Measurements from ENCODE around the gene CDC42BPG. TPM values are rescaled to one million over a fixed set of nuclear protein-coding genes. Genes with fewer than 3 reads are reported as not detected.

Gene CDC42BPG
- total and polyA plus RNA-seq, 10 of the 15 experiments (the other 5 are each of a cell fraction or from before 2014, with no cell fraction given) = 0.02 to 1.3 (median 0.09) TPM; not detected in 1

DNA sequence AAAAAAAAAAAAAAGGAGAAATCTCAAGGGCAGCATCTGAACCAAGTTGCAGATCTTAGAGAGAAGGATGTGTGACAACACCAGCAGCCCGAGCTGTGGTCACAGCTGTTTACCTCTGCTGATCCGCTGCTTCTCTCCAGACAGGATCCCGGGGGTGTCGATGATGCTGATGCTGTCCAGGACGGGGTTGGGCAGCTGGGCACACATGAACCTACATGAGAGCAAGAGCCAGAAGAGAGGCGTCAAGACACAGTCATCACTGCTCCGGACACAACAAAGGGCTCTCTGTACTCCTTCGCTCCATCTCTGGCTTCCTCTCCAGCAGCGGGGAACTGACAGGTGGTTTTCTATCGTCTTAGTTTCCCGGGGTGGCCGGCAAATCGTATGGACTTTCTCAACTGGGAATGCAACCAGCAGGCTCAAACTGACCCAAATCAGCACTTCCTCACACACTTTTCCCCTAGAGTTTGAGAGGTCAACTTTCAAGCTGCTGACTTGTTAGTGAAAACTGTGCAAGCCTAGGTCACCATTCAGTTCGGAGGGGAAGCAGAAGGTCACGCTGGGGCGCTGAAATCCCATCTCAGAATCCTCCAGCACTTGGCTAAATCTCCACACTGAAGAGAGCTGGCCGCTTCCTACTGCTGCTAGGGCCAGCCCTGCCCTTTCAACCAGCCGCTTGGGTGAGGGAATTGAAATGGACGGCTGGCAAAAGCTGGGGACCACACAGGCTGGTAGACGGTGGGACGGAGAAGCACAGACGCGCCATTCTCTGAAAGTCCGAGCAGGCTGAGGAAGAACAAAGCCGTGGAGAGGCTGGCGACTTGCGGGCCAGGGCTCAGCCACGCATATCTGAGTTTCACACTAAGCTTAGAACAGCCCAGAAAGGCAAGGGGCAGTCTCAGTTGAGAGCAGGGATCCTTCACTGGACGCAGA, 30.1 kb upstream of the CDC42BPG start:
- RAD21 ChIA-PET (ENCODE audit: unreplicated experiment) = interaction anchor here (0.7 to 12.5 kb wide), 6 partner anchors 12 to 94 kb away, joined by 3 to 253 read pairs (median 6); no protein-coding TSS in a partner anchor
- ATAC-seq (no peak), DNase-seq (ENCODE audit: low read depth, low spot score) (no peak), FAIRE-seq (no peak)
- intact Hi-C loops (cut with micrococcal nuclease; ENCODE audit: unreplicated experiment) (loop anchor here (5.0 to 10.0 kb wide), 2 partner anchors 738 to 840 kb away; partner anchors contain the start of genes KAT5 and MAP3K11), in situ Hi-C loops (cut with MboI) (no loop called here)
- H4K20me1 ChIP-seq (ENCODE audit: control insufficient read depth, insufficient read depth) = peaks cover 6% of the 10 kb centered on the region; the same call in 1 of the 2 replicates
- H3K36me3 ChIP-seq (ENCODE audit: control insufficient read depth in 2 of 2, insufficient read depth in 2 of 2, low read length in 1 of 2) = peaks cover 3 to 24% of the 10 kb centered on the region in 2 experiments
- CTCF ChIA-PET = interaction anchor here (0.6 to 30.0 kb wide), 6 partner anchors 14 to 1547 kb away, joined by 3 to 1208 read pairs (median 11); partner anchors contain the start of genes CDC42BPG and FAU
- 18% methylated on average over 29 of the region's 29 CpGs for WGBS (ENCODE audit: insufficient coverage, insufficient replicate concordance, low lambda C conversion rate, missing lambda C conversion rate)
- H3K9ac ChIP-seq (ENCODE audit: control insufficient read depth, insufficient read depth, low read length) = peak overlapping the region; percentile 88
- H3K4me3 ChIP-seq = peak overlapping the region; percentile 89
- peaks cover 50% of the 10 kb centered on the region for H3K4me1 ChIP-seq (ENCODE audit: control insufficient read depth, insufficient read depth, low read length)
- no peak overlapping the region for H2AFZ ChIP-seq (ENCODE audit: control insufficient read depth, low read depth, low read length)
- no peaks in the 10 kb centered on the region for H3K27me3 ChIP-seq (replicated peaks in 1 of 2; ENCODE audit: control insufficient read depth in 2 of 2, insufficient read depth in 2 of 2, low read length in 1 of 2)
- H3K9me3 ChIP-seq (replicated peaks; ENCODE audit: control insufficient read depth, insufficient read depth, low read length) = no peaks in the 10 kb centered on the region
- SMC1A ChIA-PET (ENCODE audit: uncharacterized antibody, unreplicated experiment) = interaction anchor here (0.9 to 11.5 kb wide), 10 partner anchors 11 to 154 kb away, joined by 3 to 227 read pairs (median 4); partner anchors contain the start of gene BATF2
- BruUV-seq (replicated peaks) = TSS peak; percentile 0
- peak overlapping the region; percentile 67 for H3K27ac ChIP-seq (ENCODE audit: control insufficient read depth, insufficient read depth)
- peak overlapping the region; percentile 92 for H3K4me2 ChIP-seq (ENCODE audit: control insufficient read depth, insufficient read depth)
- H3K79me2 ChIP-seq (ENCODE audit: control insufficient read depth, insufficient read depth, low read length) = peaks cover 93% of the 10 kb centered on the region
- POLR2A ChIA-PET = interaction anchor here (0.6 to 19.9 kb wide), 6 partner anchors 13 to 392 kb away, joined by 3 to 620 read pairs (median 5); partner anchors contain the start of gene SF1
- TF ChIP-seq FOXM1 (IDR thresholded peaks at IDR 0.05; ENCODE audit: low read depth, low read length) (no peak), ESRRA (IDR thresholded peaks at IDR 0.05; ENCODE audit: low read length) (no peak), RCOR1 (conservative IDR thresholded peaks at IDR 0.05; ENCODE audit: low read depth, low read length) (no peak), MEF2A (IDR thresholded peaks at IDR 0.05; ENCODE audit: insufficient read depth, low read depth, low read length) (no peak), CHD1 (IDR thresholded peaks at IDR 0.05; ENCODE audit: low read depth, low read length) (no peak), CREM (IDR thresholded peaks at IDR 0.05; ENCODE audit: low read depth) (no peak), NBN (IDR thresholded peaks at IDR 0.05) (no peak), JUNB (IDR thresholded peaks at IDR 0.05) (no peak), ATF7 (IDR thresholded peaks at IDR 0.05; ENCODE audit: low read depth) (no peak), MYC (IDR thresholded peaks at IDR 0.05; ENCODE audit: insufficient read depth, insufficient read length, insufficient replicate concordance, low read length, severe bottlenecking) (no peak)
- TF ChIP-seq, protein P1, sequence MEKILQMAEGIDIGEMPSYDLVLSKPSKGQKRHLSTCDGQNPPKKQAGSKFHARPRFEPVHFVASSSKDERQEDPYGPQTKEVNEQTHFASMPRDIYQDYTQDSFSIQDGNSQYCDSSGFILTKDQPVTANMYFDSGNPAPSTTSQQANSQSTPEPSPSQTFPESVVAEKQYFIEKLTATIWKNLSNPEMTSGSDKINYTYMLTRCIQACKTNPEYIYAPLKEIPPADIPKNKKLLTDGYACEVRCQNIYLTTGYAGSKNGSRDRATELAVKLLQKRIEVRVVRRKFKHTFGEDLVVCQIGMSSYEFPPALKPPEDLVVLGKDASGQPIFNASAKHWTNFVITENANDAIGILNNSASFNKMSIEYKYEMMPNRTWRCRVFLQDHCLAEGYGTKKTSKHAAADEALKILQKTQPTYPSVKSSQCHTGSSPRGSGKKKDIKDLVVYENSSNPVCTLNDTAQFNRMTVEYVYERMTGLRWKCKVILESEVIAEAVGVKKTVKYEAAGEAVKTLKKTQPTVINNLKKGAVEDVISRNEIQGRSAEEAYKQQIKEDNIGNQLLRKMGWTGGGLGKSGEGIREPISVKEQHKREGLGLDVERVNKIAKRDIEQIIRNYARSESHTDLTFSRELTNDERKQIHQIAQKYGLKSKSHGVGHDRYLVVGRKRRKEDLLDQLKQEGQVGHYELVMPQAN (conservative IDR thresholded peaks at IDR 0.05) = peak; percentile 29; the same call in 1 of the 2 replicates
- TF ChIP-seq, protein P2, sequence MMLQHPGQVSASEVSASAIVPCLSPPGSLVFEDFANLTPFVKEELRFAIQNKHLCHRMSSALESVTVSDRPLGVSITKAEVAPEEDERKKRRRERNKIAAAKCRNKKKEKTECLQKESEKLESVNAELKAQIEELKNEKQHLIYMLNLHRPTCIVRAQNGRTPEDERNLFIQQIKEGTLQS (IDR thresholded peaks at IDR 0.05; ENCODE audit: borderline replicate concordance, extremely low read depth, low read depth, low read length) = no peak
- TF ChIP-seq, protein P3, sequence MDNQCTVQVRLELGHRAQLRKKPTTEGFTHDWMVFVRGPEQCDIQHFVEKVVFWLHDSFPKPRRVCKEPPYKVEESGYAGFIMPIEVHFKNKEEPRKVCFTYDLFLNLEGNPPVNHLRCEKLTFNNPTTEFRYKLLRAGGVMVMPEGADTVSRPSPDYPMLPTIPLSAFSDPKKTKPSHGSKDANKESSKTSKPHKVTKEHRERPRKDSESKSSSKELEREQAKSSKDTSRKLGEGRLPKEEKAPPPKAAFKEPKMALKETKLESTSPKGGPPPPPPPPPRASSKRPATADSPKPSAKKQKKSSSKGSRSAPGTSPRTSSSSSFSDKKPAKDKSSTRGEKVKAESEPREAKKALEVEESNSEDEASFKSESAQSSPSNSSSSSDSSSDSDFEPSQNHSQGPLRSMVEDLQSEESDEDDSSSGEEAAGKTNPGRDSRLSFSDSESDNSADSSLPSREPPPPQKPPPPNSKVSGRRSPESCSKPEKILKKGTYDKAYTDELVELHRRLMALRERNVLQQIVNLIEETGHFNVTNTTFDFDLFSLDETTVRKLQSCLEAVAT (IDR thresholded peaks at IDR 0.05) = 0 out of 2 replicates have a peak, but pooled peaks have one; percentile 18
- TF ChIP-seq, protein P4, sequence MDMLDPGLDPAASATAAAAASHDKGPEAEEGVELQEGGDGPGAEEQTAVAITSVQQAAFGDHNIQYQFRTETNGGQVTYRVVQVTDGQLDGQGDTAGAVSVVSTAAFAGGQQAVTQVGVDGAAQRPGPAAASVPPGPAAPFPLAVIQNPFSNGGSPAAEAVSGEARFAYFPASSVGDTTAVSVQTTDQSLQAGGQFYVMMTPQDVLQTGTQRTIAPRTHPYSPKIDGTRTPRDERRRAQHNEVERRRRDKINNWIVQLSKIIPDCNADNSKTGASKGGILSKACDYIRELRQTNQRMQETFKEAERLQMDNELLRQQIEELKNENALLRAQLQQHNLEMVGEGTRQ (IDR thresholded peaks at IDR 0.05; ENCODE audit: borderline replicate concordance, low read depth, low read length) = no peak
